Activated naive CD8-positive, alpha-beta T cell treated with anti-CD3 and anti-CD28 coated beads for 36 hours (primary cell): ENCODE data around the gene DES. TPM values are rescaled to one million over a fixed set of nuclear protein-coding genes. Genes with fewer than 3 reads are reported as not detected.
"Not testable (repeated sequence)": the region's sequence is repeated elsewhere in the genome, so short reads cannot be mapped to it uniquely, and the experiment has no call there.

ENCODE experiments used
- DNase-seq: peaks from one replicate; pipeline ENCODE4 v3.0.0; 2021
- H3K27ac Mint-ChIP-seq: one replicate; pipeline ENCODE4 v1.8.0; 2022; ENCODE audit warnings: mild to moderate bottlenecking, moderate library complexity, mixed read lengths
- H3K27me3 Mint-ChIP-seq: one replicate; pipeline ENCODE4 v1.8.0; 2022; ENCODE audit warnings: mild to moderate bottlenecking, mixed read lengths
- H3K36me3 Mint-ChIP-seq: one replicate; pipeline ENCODE4 v1.8.0; 2021; ENCODE audit warnings: mild to moderate bottlenecking, mixed read lengths
- H3K4me1 Mint-ChIP-seq: one replicate; pipeline ENCODE4 v1.8.0; 2021; ENCODE audit warnings: mixed read lengths
- H3K4me3 Mint-ChIP-seq: one replicate; pipeline ENCODE4 v1.8.0; 2022; ENCODE audit warnings: mild to moderate bottlenecking, moderate library complexity, mixed read lengths
- H3K9me3 Mint-ChIP-seq: one replicate; pipeline ENCODE4 v1.8.0; 2022; ENCODE audit warnings: mixed read lengths
- total RNA-seq, 2 experiments: library from RNA; stranded (reverse); gene quantifications; one replicate each; pipeline ENCODE4 v1.2.3, GENCODE V29; 2021

DES gene
- total RNA-seq, 2 experiments from 2014 or later = 0.26 to 0.39 TPM

DNA sequence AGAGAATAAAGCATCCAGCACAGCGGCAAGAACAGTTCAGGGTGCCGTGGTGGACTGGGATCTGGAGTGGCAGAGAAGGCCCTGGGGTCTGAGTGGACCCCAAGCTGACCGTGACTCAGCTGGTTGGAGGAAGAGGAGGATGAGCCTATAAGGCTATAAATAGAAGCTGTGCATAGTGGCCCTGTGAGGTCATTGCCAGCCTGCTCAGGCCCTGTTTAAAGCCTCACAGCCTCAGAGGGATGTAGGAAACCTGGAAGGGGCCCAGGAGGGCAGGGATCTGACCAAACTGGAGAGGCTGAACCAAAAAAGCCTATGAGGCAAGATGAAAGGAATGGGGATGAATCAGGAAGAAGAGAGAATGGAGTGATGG is 11.3 kb upstream of the DES start:
- peaks cover 12% of the 10 kb centered on the region for H3K27me3 Mint-ChIP-seq
- H3K4me1 Mint-ChIP-seq = no peaks in the 10 kb centered on the region
- no peak overlapping the region for H3K27ac Mint-ChIP-seq
- no peak for DNase-seq
- H3K36me3 Mint-ChIP-seq = peaks cover 2% of the 10 kb centered on the region
- H3K4me3 Mint-ChIP-seq = no peak overlapping the region
- H3K9me3 Mint-ChIP-seq = no peaks in the 10 kb centered on the region

DNA sequence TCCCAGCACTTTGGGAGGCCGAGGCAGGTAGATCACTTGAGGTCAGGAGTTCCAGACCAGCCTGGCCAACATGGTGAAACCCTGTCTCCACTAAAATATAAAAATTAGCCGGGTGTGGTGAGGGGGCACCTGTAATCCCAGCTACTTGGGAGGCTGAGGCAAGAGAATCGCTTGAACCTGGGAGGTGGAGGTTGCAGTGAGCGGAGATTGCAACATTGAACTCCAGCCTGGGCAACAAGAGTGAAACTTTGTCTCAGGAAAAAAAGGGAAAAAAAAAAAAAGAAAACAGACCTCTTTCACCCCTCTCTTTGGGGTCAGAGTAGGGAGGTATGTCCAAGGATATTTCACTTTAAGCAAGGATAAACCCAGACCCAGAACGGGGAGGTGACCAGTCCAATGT is 10.8 kb upstream of the DES start:
- not testable (repeated sequence) for H3K9me3 Mint-ChIP-seq, H3K27ac Mint-ChIP-seq, H3K4me3 Mint-ChIP-seq, DNase-seq, H3K4me1 Mint-ChIP-seq, H3K36me3 Mint-ChIP-seq
- H3K27me3 Mint-ChIP-seq = peaks cover 14% of the 10 kb centered on the region

DNA sequence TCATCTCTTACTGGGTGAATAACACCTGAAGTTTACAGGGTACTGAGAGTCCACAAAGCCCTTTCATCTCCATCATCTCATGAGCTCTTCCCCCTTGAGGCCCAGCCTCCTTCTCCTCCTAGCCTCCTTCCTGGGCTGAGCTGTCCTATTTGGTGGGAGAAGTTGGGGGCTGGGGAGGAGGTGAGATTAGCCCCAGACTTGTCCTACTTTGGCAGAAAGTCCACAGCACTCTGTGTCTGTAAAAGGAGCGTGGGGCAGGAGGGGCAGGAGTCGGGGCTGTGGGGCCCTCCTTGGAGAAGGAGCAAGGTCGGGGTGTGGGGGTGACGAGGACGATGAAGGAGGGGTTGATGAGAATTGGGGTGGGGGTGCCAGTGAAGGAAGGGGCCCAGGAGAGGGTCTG is 10.0 kb upstream of the DES start:
- Mint-ChIP-seq H3K4me1 (no peaks in the 10 kb centered on the region), H3K9me3 (peaks cover 3% of the 10 kb centered on the region), H3K4me3 (no peak overlapping the region), H3K27ac (no peak overlapping the region), H3K27me3 (peaks cover 20% of the 10 kb centered on the region), H3K36me3 (peaks cover 3% of the 10 kb centered on the region)
- no peak for DNase-seq

DNA sequence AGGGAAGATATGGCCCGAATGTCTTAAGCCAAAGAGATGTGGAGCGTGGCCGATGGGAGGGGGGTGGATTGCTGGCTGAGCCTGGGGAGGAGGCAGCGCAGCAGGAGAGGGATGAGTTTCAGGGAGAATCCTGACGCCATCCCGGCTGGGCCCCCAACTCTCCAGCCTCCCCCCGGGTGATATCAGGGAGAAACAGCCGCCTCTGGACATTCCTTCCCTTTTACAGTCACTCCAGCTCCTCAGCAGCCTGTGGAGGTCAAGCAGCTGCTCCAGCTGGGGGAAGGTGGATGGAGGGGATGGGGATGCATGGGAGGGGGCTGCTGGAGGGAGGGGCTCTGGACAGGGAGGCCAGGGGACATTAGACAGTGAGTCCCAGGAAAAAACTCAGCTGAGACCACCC is 9.5 kb upstream of the DES start:
- no peak for DNase-seq
- H3K9me3 Mint-ChIP-seq = peaks cover 3% of the 10 kb centered on the region

GRCh38 chr2:219409619-219410018 is 8.6 kb upstream of the DES start:
- H3K4me1 Mint-ChIP-seq = no peaks in the 10 kb centered on the region
- peaks cover 3% of the 10 kb centered on the region for H3K9me3 Mint-ChIP-seq
- H3K27me3 Mint-ChIP-seq = peaks cover 16% of the 10 kb centered on the region
- no peak overlapping the region for H3K27ac Mint-ChIP-seq
- peaks cover 3% of the 10 kb centered on the region for H3K36me3 Mint-ChIP-seq
- no peak for DNase-seq
- H3K4me3 Mint-ChIP-seq = no peak overlapping the region

More for the DNA sequence above, 9.5 kb upstream of the DES start:
- Mint-ChIP-seq H3K4me3 (no peak overlapping the region), H3K4me1 (no peaks in the 10 kb centered on the region), H3K27me3 (peaks cover 22% of the 10 kb centered on the region), H3K36me3 (peaks cover 3% of the 10 kb centered on the region), H3K27ac (no peak overlapping the region)

GRCh38 chr2:219410390-219410789 is 7.8 kb upstream of the DES start:
- Mint-ChIP-seq H3K27me3 (peaks cover 16% of the 10 kb centered on the region), H3K36me3 (peaks cover 3% of the 10 kb centered on the region), H3K9me3 (peaks cover 3% of the 10 kb centered on the region), H3K4me3 (no peak overlapping the region), H3K27ac (no peak overlapping the region), H3K4me1 (no peaks in the 10 kb centered on the region)
- no peak for DNase-seq

DNA sequence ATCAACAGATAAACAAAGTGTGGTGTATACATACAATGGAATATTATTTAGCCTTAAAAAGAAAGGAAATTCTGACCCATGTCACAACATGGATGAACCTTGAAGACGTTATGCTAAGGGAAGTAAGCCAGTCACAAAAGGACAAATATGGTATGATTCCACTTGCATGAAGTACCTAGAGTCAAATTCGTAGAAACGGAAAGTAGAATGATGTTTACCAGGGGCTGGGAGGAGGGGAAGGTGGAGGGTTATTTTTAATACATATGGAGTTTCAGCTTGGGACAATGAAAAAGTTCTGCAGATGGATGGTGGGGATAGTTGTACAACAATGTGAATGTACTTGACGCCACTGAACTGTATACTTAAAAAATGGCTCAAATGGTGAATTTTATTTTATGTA is 3.3 kb upstream of the DES start:
- Mint-ChIP-seq H3K4me3 (no peak overlapping the region), H3K27ac (no peak overlapping the region), H3K36me3 (peaks cover 3% of the 10 kb centered on the region), H3K27me3 (peaks cover 28% of the 10 kb centered on the region), H3K9me3 (peaks cover 3% of the 10 kb centered on the region), H3K4me1 (no peaks in the 10 kb centered on the region)
- DNase-seq = no peak

DNA sequence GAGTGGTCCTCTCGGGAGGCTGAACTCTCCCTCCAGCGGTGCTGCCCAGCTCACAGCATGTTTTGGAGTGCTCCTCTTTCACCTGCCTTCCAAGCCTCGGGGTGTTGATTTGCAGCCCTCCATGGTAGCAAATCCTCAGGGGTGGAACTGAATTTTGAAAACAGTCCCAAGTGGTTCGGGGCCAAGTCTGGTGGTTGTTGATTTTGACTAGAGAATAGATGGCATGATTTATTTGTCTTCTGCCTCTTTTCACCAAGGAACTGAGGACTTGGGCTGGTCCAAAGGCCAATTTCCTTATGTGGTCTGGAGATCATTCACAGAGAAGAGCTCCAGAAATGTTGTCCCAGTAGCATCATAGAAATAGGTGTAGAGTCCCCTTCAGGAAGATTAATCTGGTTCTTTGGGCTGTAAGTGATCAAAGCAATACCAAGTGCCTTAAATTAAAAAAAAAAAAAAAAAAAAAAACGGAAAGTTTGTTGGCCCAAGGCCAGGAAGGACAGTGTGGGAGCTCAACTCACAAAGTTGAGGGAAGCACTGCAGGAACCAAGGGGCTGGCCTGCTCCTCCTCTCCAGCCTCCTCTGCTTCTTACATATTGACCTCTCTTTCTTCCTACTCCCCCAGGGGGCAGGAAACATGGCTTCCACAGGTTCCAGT is 2.5 kb upstream of the DES start:
- Mint-ChIP-seq H3K27me3 (peaks cover 37% of the 10 kb centered on the region), H3K4me1 (no peaks in the 10 kb centered on the region), H3K4me3 (no peak overlapping the region), H3K27ac (no peak overlapping the region), H3K9me3 (peaks cover 3% of the 10 kb centered on the region), H3K36me3 (peaks cover 3% of the 10 kb centered on the region)
- DNase-seq = no peak

DNA sequence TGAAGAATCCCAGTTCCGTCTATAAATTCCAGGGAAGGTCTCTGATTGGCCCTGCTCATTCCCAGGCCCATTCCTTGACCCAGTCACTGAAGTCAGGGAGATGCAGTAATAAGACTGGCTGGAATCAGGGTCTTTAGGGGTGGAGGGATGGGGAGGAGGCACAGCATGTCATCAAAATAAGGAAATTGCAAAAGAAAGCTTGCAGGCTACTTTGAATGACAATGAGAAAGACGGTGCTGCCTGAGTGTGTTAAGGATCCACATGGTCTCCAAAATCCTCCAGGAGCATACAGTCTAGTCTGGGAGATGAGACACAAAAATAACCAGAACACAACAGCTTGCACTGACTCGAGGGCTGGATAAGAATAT is 2.0 kb upstream of the DES start:
- no peak overlapping the region for H3K4me3 Mint-ChIP-seq
- no peaks in the 10 kb centered on the region for H3K4me1 Mint-ChIP-seq
- H3K36me3 Mint-ChIP-seq = peaks cover 3% of the 10 kb centered on the region
- H3K27me3 Mint-ChIP-seq = peaks cover 40% of the 10 kb centered on the region
- no peak overlapping the region for H3K27ac Mint-ChIP-seq
- DNase-seq = no peak
- H3K9me3 Mint-ChIP-seq = peaks cover 3% of the 10 kb centered on the region

DNA sequence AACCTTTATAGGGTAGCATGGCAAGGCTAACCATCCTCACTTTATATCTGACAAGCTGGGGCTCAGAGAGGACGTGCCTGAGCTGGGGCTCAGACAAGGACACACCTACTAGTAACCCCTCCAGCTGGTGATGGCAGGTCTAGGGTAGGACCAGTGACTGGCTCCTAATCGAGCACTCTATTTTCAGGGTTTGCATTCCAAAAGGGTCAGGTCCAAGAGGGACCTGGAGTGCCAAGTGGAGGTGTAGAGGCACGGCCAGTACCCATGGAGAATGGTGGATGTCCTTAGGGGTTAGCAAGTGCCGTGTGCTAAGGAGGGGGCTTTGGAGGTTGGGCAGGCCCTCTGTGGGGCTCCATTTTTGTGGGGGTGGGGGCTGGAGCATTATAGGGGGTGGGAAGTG is 1.2 kb upstream of the DES start:
- H3K27me3 Mint-ChIP-seq = peaks cover 41% of the 10 kb centered on the region
- peaks cover 2% of the 10 kb centered on the region for H3K36me3 Mint-ChIP-seq
- no peak for DNase-seq
- no peak overlapping the region for H3K27ac Mint-ChIP-seq
- H3K4me1 Mint-ChIP-seq = no peaks in the 10 kb centered on the region
- H3K9me3 Mint-ChIP-seq = peaks cover 3% of the 10 kb centered on the region
- no peak overlapping the region for H3K4me3 Mint-ChIP-seq

DNA sequence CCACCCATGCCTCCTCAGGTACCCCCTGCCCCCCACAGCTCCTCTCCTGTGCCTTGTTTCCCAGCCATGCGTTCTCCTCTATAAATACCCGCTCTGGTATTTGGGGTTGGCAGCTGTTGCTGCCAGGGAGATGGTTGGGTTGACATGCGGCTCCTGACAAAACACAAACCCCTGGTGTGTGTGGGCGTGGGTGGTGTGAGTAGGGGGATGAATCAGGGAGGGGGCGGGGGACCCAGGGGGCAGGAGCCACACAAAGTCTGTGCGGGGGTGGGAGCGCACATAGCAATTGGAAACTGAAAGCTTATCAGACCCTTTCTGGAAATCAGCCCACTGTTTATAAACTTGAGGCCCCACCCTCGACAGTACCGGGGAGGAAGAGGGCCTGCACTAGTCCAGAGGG is 803 bp upstream of the DES start:
- H3K4me3 Mint-ChIP-seq = no peak overlapping the region
- H3K9me3 Mint-ChIP-seq = peaks cover under 1% of the 10 kb centered on the region
- H3K36me3 Mint-ChIP-seq = peaks cover under 1% of the 10 kb centered on the region
- H3K27ac Mint-ChIP-seq = no peak overlapping the region
- peaks cover 42% of the 10 kb centered on the region for H3K27me3 Mint-ChIP-seq
- no peaks in the 10 kb centered on the region for H3K4me1 Mint-ChIP-seq
- DNase-seq = no peak

- Mint-ChIP-seq H3K4me1 (no peaks in the 10 kb centered on the region), H3K36me3 (no peaks in the 10 kb centered on the region), H3K27ac (no peak overlapping the region), H3K4me3 (no peak overlapping the region), H3K9me3 (no peaks in the 10 kb centered on the region), H3K27me3 (peaks cover 29% of the 10 kb centered on the region)
- DNase-seq = no peak
Measured at GRCh38 chr2:219419012-219419324, 791 bp downstream of the DES start.

DNA sequence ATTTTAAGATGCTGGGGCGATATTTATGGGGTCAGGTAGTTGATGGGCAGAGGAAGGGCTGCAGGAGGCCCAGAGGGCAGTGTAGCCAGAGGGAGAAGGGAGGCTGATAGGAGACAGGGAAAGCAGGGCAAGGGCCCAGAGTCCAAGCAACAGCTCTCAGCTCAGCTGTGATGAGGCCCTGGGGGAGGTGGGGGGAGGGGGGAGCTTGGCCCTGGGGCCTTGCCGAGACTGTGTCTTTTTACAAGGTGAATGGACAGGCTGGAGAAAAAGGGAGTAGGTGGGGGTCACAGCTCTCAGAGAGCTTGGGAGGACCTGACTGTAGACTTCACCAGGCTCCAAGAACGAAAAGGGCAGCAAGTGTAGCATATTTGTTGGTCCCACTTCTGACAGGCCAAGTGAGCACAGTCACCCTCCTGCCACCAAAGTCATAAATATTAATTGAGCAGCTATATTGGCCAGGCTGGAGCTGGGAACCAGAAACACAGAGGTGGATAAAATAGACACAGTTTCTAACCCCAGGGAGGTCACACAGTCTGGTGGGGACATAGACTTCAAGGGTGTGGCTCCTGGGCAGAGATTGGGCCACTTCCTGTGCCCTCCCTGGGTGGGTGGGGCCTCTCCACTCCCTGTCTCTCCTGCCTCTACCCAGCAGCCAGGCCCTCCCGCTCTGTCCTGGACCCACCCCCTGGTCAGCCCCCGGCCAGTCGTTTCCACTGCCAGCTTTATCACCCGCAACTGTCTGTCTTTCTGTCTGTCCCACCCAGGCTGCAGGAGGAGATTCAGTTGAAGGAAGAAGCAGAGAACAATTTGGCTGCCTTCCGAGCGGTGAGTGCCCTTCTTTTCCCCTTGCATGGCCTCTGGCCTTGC is 1.4 kb downstream of the DES start:
- Mint-ChIP-seq H3K4me1 (no peaks in the 10 kb centered on the region), H3K27ac (no peak overlapping the region), H3K36me3 (no peaks in the 10 kb centered on the region), H3K9me3 (no peaks in the 10 kb centered on the region), H3K4me3 (no peak overlapping the region), H3K27me3 (peaks cover 30% of the 10 kb centered on the region)
- no peak for DNase-seq

GRCh38 chr2:219420687-219421086 is 2.5 kb downstream of the DES start:
- Mint-ChIP-seq H3K27ac (no peak overlapping the region), H3K27me3 (peaks cover 36% of the 10 kb centered on the region), H3K36me3 (no peaks in the 10 kb centered on the region), H3K4me3 (no peak overlapping the region), H3K9me3 (no peaks in the 10 kb centered on the region), H3K4me1 (no peaks in the 10 kb centered on the region)
- no peak for DNase-seq

GRCh38 chr2:219421323-219421722 is 3.1 kb downstream of the DES start:
- Mint-ChIP-seq H3K4me3 (no peak overlapping the region), H3K4me1 (no peaks in the 10 kb centered on the region), H3K36me3 (no peaks in the 10 kb centered on the region), H3K27me3 (peaks cover 40% of the 10 kb centered on the region), H3K9me3 (no peaks in the 10 kb centered on the region), H3K27ac (no peak overlapping the region)
- DNase-seq = no peak

GRCh38 chr2:219422952-219423534 is 4.9 kb downstream of the DES start:
- Mint-ChIP-seq H3K36me3 (no peaks in the 10 kb centered on the region), H3K27me3 (peaks cover 42% of the 10 kb centered on the region), H3K27ac (no peak overlapping the region), H3K9me3 (no peaks in the 10 kb centered on the region), H3K4me1 (no peaks in the 10 kb centered on the region), H3K4me3 (no peak overlapping the region)
- no peak for DNase-seq
